Sigmoid colon (tissue), 7 donors: ENCODE results near the gene HSPA1B. TPM values are rescaled to one million over a fixed set of nuclear protein-coding genes. Genes with fewer than 3 reads are reported as not detected.

Source experiments
- polyA plus RNA-seq, 3 donors: library from polyadenylated mRNA; stranded (reverse); fragments of 200-250 nt; gene quantifications; one replicate each; pipeline ENCODE4 v1.2.3, GENCODE V29; 2013
- small RNA-seq, 3 donors: library from RNA; depleted of rRNA; stranded (forward); fragments of <200 nt; gene quantifications; one replicate each; pipeline ENCODE3, GENCODE V24; 2016
- total RNA-seq, 4 donors: library from RNA; depleted of rRNA; stranded (reverse); fragments of >200 nt; gene quantifications; one replicate each; pipeline ENCODE4 v1.1.0, GENCODE V29; 2016
- donor health status: healthy with polysubstance abuse.
- donor health status: Bipolar disorder and iron deficiency.
- donor health status: healthy.

The HSPA1B gene
- total and polyA plus RNA-seq, 7 donors: 63.1 to 237 (median 104) TPM

Small RNA genes within 50 kb of the gene (small RNA-seq; reads per million reads assigned to genes)
- gene RF00019 (0 reads per million in 3 donors), gene SNORD48 (287 to 1,261 (median 428) reads per million in 3 donors), gene SNORD52 (0 reads per million in 3 donors)

Other genes with a start within 250 kb of the HSPA1B start
Only the 30 nearest of the 38 such genes appear.
- 1 to 10 TPM in 3 of 4 donors, not detected in 1; 3.3 to 7.2 (median 3.6) TPM for gene APOM, start 171.8 kb upstream of the HSPA1B start, total RNA-seq
- 1 to 10 TPM; 2.3 to 3.6 (median 3.6) TPM for gene APOM, start 171.8 kb upstream of the HSPA1B start, polyA plus RNA-seq
- gene C6orf47, start 167.0 kb upstream of the HSPA1B start, total RNA-seq: 10 to 100 TPM; 25.0 to 31.3 (median 26.7) TPM
- 10 to 100 TPM; 22.2 to 32.6 (median 24.5) TPM for gene C6orf47, start 167.0 kb upstream of the HSPA1B start, polyA plus RNA-seq
- gene GPANK1, start 162.7 kb upstream of the HSPA1B start, total RNA-seq: 10 to 100 TPM; 17.2 to 29.6 (median 26.4) TPM
- 10 to 100 TPM; 15.3 to 22.8 (median 18.3) TPM for gene GPANK1, start 162.7 kb upstream of the HSPA1B start, polyA plus RNA-seq
- gene CSNK2B, start 161.7 kb upstream of the HSPA1B start, total RNA-seq: 100 to 1,000 TPM; 188 to 227 (median 209) TPM
- gene CSNK2B, start 161.7 kb upstream of the HSPA1B start, polyA plus RNA-seq: 100 to 1,000 TPM; 198 to 232 (median 206) TPM
- gene LY6G5B, start 157.8 kb upstream of the HSPA1B start, total RNA-seq: 1 to 10 TPM; 2.8 to 10.0 (median 6.5) TPM
- gene LY6G5B, start 157.8 kb upstream of the HSPA1B start, polyA plus RNA-seq: 1 to 10 TPM in 1 of 3 donors, under 1 TPM in 1, not detected in 1; 0.60 to 9.1 TPM
- 1 to 10 TPM in 1 of 4 donors, under 1 TPM in 2, not detected in 1; 0.68 to 1.1 (median 0.99) TPM for gene LY6G5C, start 146.7 kb upstream of the HSPA1B start, total RNA-seq
- gene LY6G5C, start 146.7 kb upstream of the HSPA1B start, polyA plus RNA-seq: 1 to 10 TPM; 1.8 to 3.2 (median 2.7) TPM
- 10 to 100 TPM; 37.8 to 63.4 (median 51.6) TPM for gene ABHD16A, start 124.4 kb upstream of the HSPA1B start, total RNA-seq
- 10 to 100 TPM; 16.9 to 52.0 (median 17.4) TPM for gene ABHD16A, start 124.4 kb upstream of the HSPA1B start, polyA plus RNA-seq
- gene LY6G6F, start 120.9 kb upstream of the HSPA1B start, total RNA-seq: not detected
- gene LY6G6F, start 120.9 kb upstream of the HSPA1B start, polyA plus RNA-seq: not detected
- 10 to 100 TPM in 1 of 4 donors, 1 to 10 TPM in 2, not detected in 1; 2.9 to 21.2 (median 6.4) TPM for gene LY6G6D, start 112.4 kb upstream of the HSPA1B start, total RNA-seq
- gene LY6G6D, start 112.4 kb upstream of the HSPA1B start, polyA plus RNA-seq: 1 to 10 TPM in 1 of 3 donors, under 1 TPM in 1, not detected in 1; 0.31 to 8.4 TPM
- gene LY6G6C, start 106.0 kb upstream of the HSPA1B start, total RNA-seq: not detected
- 1 to 10 TPM in 2 of 3 donors, under 1 TPM in 1; 0.07 to 1.2 (median 1.2) TPM for gene LY6G6C, start 106.0 kb upstream of the HSPA1B start, polyA plus RNA-seq
- not detected for gene MPIG6B, start 104.4 kb upstream of the HSPA1B start, total RNA-seq
- gene MPIG6B, start 104.4 kb upstream of the HSPA1B start, polyA plus RNA-seq: under 1 TPM in 1 of 3 donors, not detected in 2; 0.13 TPM
- gene DDAH2, start 98.4 kb upstream of the HSPA1B start, total RNA-seq: 100 to 1,000 TPM in 2 of 4 donors, 10 to 100 TPM in 2; 86.7 to 146 (median 107) TPM
- gene DDAH2, start 98.4 kb upstream of the HSPA1B start, polyA plus RNA-seq: 100 to 1,000 TPM; 137 to 340 (median 213) TPM
- 100 to 1,000 TPM; 172 to 251 (median 214) TPM for gene CLIC1, start 91.2 kb upstream of the HSPA1B start, total RNA-seq
- 100 to 1,000 TPM; 623 to 668 (median 634) TPM for gene CLIC1, start 91.2 kb upstream of the HSPA1B start, polyA plus RNA-seq
- 10 to 100 TPM in 1 of 4 donors, 1 to 10 TPM in 3; 4.2 to 23.5 (median 5.7) TPM for gene MSH5, start 87.7 kb upstream of the HSPA1B start, total RNA-seq
- 10 to 100 TPM in 1 of 3 donors, 1 to 10 TPM in 1, not detected in 1; 1.6 to 18.7 TPM for gene MSH5, start 87.7 kb upstream of the HSPA1B start, polyA plus RNA-seq
- 1 to 10 TPM in 3 of 4 donors, not detected in 1; 1.8 to 6.5 (median 4.2) TPM for gene SAPCD1, start 65.1 kb upstream of the HSPA1B start, total RNA-seq
- gene SAPCD1, start 65.1 kb upstream of the HSPA1B start, polyA plus RNA-seq: 1 to 10 TPM in 2 of 3 donors, not detected in 1; 1.2 to 8.7 TPM
- gene VWA7, start 50.4 kb upstream of the HSPA1B start, total RNA-seq: 1 to 10 TPM in 1 of 4 donors, under 1 TPM in 2, not detected in 1; 0.14 to 3.9 (median 0.71) TPM
- 1 to 10 TPM; 2.8 to 6.0 (median 3.6) TPM for gene VWA7, start 50.4 kb upstream of the HSPA1B start, polyA plus RNA-seq
- gene VARS1, start 32.0 kb upstream of the HSPA1B start, total RNA-seq: 10 to 100 TPM; 16.0 to 36.2 (median 27.7) TPM
- 10 to 100 TPM in 1 of 3 donors, 1 to 10 TPM in 2; 6.0 to 50.9 (median 6.0) TPM for gene VARS1, start 32.0 kb upstream of the HSPA1B start, polyA plus RNA-seq
- 10 to 100 TPM; 29.6 to 53.5 (median 48.1) TPM for gene LSM2, start 20.8 kb upstream of the HSPA1B start, total RNA-seq
- gene LSM2, start 20.8 kb upstream of the HSPA1B start, polyA plus RNA-seq: 10 to 100 TPM; 28.4 to 94.7 (median 49.9) TPM
- gene HSPA1L, start 12.5 kb upstream of the HSPA1B start, total RNA-seq: 1 to 10 TPM; 1.1 to 2.3 (median 1.8) TPM
- 1 to 10 TPM in 1 of 3 donors, under 1 TPM in 2; 0.23 to 1.2 (median 0.60) TPM for gene HSPA1L, start 12.5 kb upstream of the HSPA1B start, polyA plus RNA-seq
- gene HSPA1A, start 12.2 kb upstream of the HSPA1B start, total RNA-seq: 100 to 1,000 TPM; 147 to 321 (median 168) TPM
- 10 to 100 TPM; 39.0 to 70.1 (median 63.1) TPM for gene HSPA1A, start 12.2 kb upstream of the HSPA1B start, polyA plus RNA-seq
- gene NEU1, start 35.1 kb downstream of the HSPA1B start, total RNA-seq: 10 to 100 TPM; 31.3 to 43.2 (median 33.6) TPM
- 10 to 100 TPM; 15.0 to 41.1 (median 31.9) TPM for gene NEU1, start 35.1 kb downstream of the HSPA1B start, polyA plus RNA-seq
- gene SLC44A4, start 51.3 kb downstream of the HSPA1B start, total RNA-seq: 1 to 10 TPM in 2 of 4 donors, not detected in 2; 1.4 to 8.0 TPM
- 100 to 1,000 TPM in 2 of 3 donors, 10 to 100 TPM in 1; 78.1 to 252 (median 106) TPM for gene SLC44A4, start 51.3 kb downstream of the HSPA1B start, polyA plus RNA-seq
- gene EHMT2, start 70.0 kb downstream of the HSPA1B start, total RNA-seq: 10 to 100 TPM; 31.3 to 34.3 (median 33.8) TPM
- gene EHMT2, start 70.0 kb downstream of the HSPA1B start, polyA plus RNA-seq: 10 to 100 TPM; 11.8 to 45.0 (median 17.4) TPM
- gene ZBTB12, start 74.3 kb downstream of the HSPA1B start, total RNA-seq: 1 to 10 TPM in 3 of 4 donors, under 1 TPM in 1; 0.83 to 2.1 (median 1.1) TPM
- gene ZBTB12, start 74.3 kb downstream of the HSPA1B start, polyA plus RNA-seq: 1 to 10 TPM in 2 of 3 donors, under 1 TPM in 1; 0.92 to 4.3 (median 1.2) TPM
- 10 to 100 TPM in 3 of 4 donors, 1 to 10 TPM in 1; 4.9 to 17.7 (median 13.6) TPM for gene C2, start 100.0 kb downstream of the HSPA1B start, total RNA-seq
- 10 to 100 TPM; 10.2 to 39.2 (median 23.1) TPM for gene C2, start 100.0 kb downstream of the HSPA1B start, polyA plus RNA-seq
- 10 to 100 TPM; 14.3 to 40.0 (median 28.7) TPM for gene CFB, start 118.4 kb downstream of the HSPA1B start, total RNA-seq
- gene CFB, start 118.4 kb downstream of the HSPA1B start, polyA plus RNA-seq: 100 to 1,000 TPM in 1 of 3 donors, 1 to 10 TPM in 2; 3.6 to 118 (median 9.5) TPM
- gene NELFE, start 131.2 kb downstream of the HSPA1B start, total RNA-seq: 10 to 100 TPM; 60.1 to 96.9 (median 75.8) TPM
- gene NELFE, start 131.2 kb downstream of the HSPA1B start, polyA plus RNA-seq: 10 to 100 TPM; 52.5 to 73.5 (median 58.9) TPM
- gene SKIC2, start 131.4 kb downstream of the HSPA1B start, total RNA-seq: 10 to 100 TPM; 22.1 to 73.4 (median 33.4) TPM
- 10 to 100 TPM; 25.0 to 68.2 (median 30.6) TPM for gene SKIC2, start 131.4 kb downstream of the HSPA1B start, polyA plus RNA-seq
- 10 to 100 TPM; 11.4 to 22.7 (median 18.3) TPM for gene DXO, start 144.4 kb downstream of the HSPA1B start, total RNA-seq
- gene DXO, start 144.4 kb downstream of the HSPA1B start, polyA plus RNA-seq: 10 to 100 TPM in 1 of 3 donors, 1 to 10 TPM in 2; 8.4 to 17.3 (median 9.9) TPM
- gene C4A, start 154.3 kb downstream of the HSPA1B start, total RNA-seq: 100 to 1,000 TPM in 3 of 4 donors, 10 to 100 TPM in 1; 46.7 to 254 (median 179) TPM
- 10 to 100 TPM in 1 of 3 donors, 1 to 10 TPM in 2; 2.3 to 63.4 (median 3.0) TPM for gene C4A, start 154.3 kb downstream of the HSPA1B start, polyA plus RNA-seq